NCI-H2227 (cell line): ENCODE results near the gene PSMD3.
"Not testable (repeated sequence)": the region's sequence is repeated elsewhere in the genome, so short reads cannot be mapped to it uniquely, and the experiment has no call there.

ENCODE experiments used
- DNase-seq: peaks from one replicate; lab custom pipeline; 2025; ENCODE audit not compliant: unreplicated experiment; lab: John Stamatoyannopoulos, UW

Gene PSMD3

GRCh38 chr17:39996162-39996561 lies 15.6 kb downstream of the PSMD3 start:
- no peak for DNase-seq

DNA sequence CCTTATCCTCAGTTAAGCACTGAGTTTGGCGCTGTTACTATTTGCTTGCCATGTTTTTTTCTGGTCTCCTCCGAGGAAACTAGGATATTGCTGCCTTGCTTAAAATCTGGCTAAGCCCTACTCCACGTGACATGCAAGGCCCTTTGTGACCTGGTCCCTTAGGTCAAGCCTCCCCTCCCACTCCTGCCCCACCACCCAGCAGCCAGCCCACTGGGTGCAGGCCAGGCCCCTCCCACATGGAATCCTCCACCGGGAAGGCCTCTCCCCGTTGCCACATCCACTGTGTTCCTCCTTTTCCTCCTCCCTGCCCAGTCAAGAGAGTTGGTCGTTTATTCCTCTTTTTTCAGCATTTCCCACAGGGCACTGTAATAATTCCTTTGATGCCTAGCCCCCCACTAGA lies 16.2 kb downstream of the PSMD3 start:
- DNase-seq = no peak

DNA sequence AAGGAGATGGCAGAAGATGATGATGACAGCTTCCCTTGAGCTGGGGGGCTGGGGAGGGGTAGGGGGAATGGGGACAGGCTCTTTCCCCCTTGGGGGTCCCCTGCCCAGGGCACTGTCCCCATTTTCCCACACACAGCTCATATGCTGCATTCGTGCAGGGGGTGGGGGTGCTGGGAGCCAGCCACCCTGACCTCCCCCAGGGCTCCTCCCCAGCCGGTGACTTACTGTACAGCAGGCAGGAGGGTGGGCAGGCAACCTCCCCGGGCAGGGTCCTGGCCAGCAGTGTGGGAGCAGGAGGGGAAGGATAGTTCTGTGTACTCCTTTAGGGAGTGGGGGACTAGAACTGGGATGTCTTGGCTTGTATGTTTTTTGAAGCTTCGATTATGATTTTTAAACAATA lies 16.9 kb downstream of the PSMD3 start:
- no peak for DNase-seq

- DNase-seq = no peak
These were observed 18.5 kb downstream of the PSMD3 start for GRCh38 chr17:39999067-39999466.

DNA sequence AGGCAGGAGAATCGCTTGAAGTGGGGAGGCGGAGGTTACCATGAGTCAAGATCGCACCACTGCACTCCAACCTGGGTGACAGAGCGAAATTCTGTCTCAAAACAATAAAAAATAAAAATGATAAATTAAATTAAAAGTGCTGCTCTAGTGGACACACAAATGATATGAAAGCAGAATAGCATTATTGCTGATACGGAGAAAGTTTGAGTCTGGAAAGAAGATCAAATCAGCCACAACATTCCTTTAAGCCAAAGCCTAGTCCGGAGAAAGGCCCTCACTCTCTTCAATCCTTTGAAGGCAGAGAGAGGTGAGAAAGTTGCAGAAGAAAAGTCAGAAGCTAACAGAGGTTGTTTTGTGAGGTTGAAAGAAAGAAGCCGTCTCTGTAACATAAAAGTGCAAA lies 19.6 kb downstream of the PSMD3 start:
- DNase-seq = no peak

- not testable (repeated sequence) for DNase-seq
These were observed 20.7 kb downstream of the PSMD3 start for GRCh38 chr17:40001335-40001734.

- DNase-seq = no peak
These were observed 23.5 kb downstream of the PSMD3 start for GRCh38 chr17:40004072-40004471.

GRCh38 chr17:40004712-40005111 lies 24.1 kb downstream of the PSMD3 start:
- no peak for DNase-seq

GRCh38 chr17:40005520-40005919 lies 24.9 kb downstream of the PSMD3 start:
- DNase-seq = no peak

DNA sequence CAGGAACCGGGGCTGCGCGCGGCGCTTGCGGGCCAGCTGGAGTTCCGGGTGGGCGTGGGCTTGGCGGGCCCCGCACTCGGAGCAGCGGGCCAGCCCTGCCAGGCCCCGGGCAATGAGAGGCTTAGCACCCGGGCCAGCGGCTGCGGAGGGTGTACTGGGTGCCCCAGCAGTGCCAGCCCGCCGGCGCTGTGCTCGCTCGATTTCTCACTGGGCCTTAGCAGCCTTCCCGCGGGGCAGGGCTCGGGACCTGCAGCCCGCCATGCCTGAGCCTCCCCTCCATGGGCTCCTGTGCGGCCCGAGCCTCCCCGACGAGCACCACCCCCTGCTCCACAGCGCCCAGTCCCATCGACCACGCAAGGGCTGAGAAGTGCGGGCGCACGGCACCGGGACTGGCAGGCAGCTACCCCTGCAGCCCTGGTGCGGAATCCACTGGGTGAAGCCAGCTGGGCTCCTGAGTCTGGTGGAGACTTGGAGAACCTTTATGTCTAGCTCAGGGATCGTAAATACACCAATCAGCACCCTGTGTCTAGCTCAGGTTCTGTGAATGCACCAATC lies 30.4 kb downstream of the PSMD3 start:
- DNase-seq = not testable (repeated sequence)

DNA sequence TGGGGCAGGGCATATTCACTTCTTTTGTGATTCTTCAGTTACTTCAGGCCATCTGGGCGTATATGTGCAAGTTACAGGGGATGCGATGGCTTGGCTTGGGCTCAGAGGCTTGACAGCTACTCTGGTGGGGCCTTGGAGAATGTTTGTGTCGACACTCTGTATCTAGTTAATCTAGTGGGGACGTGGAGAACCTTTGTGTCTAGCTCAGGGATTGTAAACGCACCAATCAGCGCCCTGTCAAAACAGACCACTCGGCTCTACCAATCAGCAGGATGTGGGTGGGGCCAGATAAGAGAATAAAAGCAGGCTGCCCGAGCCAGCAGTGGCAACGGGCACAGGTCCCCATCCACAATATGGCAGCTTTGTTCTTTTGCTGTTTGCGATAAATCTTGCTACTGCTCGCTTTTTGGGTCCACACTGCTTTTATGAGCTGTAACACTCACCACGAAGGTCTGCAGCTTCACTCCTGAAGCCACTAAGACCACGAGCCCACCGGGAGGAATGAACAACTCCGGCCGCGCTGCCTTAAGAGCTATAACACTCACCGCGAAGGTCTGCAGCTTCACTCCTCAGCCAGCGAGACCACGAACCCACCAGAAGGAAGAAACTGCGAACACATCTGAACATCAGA lies 31.5 kb downstream of the PSMD3 start:
- DNase-seq = not testable (repeated sequence)

GRCh38 chr17:40014375-40014980 lies 33.9 kb downstream of the PSMD3 start:
- no peak for DNase-seq

DNA sequence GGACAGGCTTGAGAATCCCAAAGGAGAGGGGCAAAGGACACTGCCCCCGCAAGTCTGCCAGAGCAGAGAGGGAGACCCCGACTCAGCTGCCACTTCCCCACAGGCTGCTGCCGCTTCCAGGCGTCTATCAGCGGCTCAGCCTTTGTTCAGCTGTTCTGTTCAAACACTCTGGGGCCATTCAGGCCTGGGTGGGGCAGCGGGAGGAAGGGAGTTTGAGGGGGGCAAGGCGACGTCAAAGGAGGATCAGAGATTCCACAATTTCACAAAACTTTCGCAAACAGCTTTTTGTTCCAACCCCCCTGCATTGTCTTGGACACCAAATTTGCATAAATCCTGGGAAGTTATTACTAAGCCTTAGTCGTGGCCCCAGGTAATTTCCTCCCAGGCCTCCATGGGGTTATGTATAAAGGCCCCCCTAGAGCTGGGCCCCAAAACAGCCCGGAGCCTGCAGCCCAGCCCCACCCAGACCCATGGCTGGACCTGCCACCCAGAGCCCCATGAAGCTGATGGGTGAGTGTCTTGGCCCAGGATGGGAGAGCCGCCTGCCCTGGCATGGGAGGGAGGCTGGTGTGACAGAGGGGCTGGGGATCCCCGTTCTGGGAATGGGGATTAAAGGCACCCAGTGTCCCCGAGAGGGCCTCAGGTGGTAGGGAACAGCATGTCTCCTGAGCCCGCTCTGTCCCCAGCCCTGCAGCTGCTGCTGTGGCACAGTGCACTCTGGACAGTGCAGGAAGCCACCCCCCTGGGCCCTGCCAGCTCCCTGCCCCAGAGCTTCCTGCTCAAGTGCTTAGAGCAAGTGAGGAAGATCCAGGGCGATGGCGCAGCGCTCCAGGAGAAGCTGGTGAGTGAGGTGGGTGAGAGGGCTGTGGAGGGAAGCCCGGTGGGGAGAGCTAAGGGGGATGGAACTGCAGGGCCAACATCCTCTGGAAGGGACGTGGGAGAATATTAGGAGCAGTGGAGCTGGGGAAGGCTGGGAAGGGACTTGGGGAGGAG lies 34.7 kb downstream of the PSMD3 start, which contains the start of gene CSF3:
Gene CSF3, plus strand, starts transcription at position 436 of the 993 bp plus-strand sequence. Its CDS starts 35 bp downstream, at position 471.
- DNase-seq = no peak

- DNase-seq = no peak
These were observed 35.7 kb downstream of the PSMD3 start for GRCh38 chr17:40015998-40016985.

- DNase-seq = no peak
These were observed 36.9 kb downstream of the PSMD3 start for GRCh38 chr17:40017422-40018080.

- DNase-seq = no peak
These were observed 37.9 kb downstream of the PSMD3 start for GRCh38 chr17:40018211-40019121.

DNA sequence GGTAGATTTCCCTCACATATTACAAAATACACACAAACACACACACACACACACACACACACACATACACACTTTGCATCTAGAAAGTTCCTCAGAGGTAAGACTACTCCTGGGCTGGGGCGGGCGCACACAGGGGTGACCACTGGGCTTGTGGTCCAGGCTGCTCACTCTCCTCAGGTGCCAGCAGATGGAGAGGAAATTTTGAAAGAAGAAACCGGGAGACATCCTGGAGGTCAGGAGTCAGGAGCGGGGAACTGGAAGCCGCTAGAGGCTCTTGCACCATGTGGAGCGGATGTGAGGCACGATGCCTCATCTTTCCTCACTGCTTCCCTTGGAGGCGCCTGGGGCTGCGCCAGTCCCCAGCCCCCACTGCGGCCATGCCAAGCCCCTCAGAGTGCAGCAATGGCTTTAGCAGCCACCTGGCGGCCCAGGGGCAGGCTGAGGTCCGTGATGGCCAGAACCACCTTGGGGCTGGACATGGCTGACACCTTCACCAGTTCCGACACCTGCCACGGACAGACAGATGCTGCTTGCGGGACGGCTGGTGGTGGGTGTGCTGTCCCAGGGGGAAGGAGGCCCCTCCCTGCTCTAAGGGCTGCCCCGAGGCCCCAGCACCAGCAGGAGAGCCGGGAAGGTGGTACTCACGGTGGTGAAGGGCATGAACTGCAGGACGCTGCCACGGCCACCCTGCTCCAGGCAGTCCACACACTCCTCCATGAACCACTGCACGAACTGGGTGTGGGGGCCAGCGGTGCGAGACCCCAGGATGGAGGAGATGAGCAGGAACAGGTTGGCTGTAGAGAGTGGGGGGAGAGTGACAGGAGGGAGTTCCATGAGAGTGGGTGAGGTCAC lies 38.8 kb downstream of the PSMD3 start:
- DNase-seq = no peak

DNA sequence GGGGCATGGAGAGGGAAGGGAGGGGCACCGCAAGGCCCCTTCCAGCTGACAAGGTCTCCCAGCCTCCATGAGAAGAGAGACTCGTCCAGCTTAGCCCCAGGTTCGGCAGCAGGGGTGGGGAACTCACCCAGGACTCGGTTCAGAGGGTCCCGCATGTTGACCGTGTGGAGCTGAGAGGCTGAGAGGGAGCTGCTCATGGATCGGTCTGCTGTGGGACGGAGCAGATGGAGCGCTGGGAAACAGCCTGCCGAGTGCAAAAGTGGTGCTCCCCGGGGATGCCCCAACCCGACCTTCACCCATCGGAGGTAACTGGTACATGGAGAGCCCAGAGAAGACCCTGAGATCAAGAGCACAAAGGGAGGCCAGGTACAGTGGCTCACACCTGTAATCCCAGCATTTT lies 39.5 kb downstream of the PSMD3 start:
- DNase-seq = no peak
